Activated naive CD4-positive, alpha-beta T cell treated with Interleukin-2 at 50 U/mL for 16 hours (primary cell): ENCODE measurements around the gene INHBA.

Experiments used
- DNase-seq: peaks from one replicate; pipeline ENCODE4 v3.0.0-alpha.2; 2020

INHBA gene

DNA sequence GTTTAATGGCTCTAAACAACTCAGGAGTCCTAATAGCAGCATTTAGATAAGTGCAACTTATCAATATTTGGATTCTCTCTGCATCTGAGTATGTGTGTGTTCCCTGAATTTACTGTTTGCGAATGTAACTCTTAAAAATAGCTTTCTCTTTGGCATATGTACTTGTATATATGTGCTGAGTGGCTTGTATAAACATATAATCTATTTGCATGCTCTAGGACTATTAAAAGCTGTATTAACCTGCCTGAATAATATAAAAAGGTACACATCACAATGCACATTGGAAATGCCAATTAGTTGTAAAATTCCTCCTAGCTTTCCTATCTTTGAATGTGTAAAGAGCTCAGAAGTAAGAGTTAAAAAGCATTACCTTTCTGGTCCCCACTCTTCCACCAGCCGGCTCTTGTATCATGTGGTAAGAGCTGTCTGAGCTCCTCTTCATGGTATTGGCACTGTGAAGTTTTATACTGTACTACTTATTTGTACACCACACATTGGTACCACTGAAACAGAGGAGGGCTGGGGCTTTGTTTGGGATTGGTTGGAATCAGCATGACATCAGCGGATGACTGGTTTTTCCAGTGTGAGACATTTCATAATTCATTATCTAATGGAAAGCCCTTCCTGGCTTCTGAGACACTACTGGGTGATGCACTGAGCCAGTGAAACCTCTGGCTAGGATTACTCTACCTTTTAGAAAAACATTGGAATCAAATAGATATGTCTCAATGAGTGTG, at the start of gene INHBA:
Gene INHBA, minus strand, starts transcription at position 456 of the 737 bp plus-strand sequence. CDS start 2,716 bp downstream, outside the sequence.
- DNase-seq = no peak

DNA sequence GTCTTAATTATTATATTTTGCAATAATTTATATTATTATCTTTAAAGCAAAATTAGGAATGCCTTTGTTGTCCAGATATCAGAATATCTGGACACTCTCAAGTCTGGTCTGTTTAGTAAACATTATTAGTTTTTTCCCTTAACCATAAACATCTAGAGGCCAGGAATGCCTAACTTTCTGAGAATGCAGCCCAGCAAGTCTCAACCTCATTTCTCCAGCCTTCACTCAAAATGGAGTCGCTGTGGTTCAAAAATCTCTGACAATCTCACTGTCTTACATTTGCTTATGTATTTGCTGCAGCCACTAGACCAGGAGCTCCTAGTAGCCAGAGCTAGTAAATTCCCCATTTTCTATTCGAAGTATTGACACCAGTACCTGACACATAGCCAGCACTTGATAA, 49.7 kb upstream of the INHBA start:
- no peak for DNase-seq

DNA sequence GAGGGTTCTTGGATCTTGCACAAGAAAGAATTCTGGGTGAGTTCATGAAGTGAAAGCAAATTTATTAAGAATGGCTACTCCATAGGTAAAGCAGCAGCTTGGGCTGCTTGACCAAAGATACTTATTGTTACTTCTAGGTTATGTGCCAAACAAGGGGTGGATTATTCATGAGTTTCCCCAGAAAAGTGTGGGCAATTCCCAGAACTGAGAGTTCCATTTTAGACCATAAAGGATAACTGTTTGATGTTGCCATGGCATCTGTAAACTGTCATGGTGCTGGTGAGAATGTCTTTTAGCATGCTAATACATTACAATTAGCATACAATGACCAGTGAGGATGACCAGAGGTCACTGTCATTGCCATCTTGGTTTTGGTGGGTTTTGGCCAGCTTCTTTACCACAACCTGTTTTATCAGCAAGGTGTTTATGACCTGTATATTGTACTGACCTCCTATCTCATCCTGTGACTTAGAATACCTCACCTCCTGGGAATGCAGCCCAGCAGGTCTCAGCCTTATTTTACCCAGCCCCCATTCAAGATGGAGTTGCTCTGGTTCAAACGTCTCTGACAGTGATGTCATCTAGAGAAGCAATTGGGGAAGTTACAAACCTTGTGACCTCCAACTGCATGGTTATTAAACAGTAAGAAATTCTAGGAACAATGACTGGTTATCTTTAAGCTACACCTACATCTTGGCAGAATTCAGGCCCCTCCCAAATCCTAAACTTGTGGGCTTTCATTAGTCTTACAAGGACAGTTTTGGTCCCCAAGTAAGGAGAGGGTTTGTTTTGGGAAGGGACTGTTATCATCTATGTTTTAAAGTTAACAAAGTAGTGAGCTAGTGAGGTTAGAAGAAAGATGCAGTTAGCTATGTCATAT, 48.0 kb upstream of the INHBA start:
- DNase-seq = no peak

DNA sequence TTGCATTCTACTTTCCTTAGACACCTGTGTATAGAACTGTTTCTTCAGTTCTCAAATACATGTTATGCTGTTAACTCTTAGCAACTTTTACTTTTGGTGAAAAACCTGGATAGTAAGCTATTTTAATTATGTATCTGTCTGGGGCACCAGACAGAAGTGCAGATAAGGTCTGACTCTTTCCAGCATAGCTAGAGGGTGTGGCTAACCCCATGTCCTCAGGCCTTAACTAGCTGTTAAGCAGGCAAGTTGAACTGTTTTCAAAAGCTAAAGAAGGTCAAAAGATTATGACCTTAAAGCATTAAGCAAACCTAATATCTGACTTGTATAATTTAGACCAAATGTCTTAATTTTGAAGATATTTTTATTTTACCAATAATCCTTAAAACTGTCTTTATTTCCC, 45.1 kb upstream of the INHBA start:
- DNase-seq = no peak

DNA sequence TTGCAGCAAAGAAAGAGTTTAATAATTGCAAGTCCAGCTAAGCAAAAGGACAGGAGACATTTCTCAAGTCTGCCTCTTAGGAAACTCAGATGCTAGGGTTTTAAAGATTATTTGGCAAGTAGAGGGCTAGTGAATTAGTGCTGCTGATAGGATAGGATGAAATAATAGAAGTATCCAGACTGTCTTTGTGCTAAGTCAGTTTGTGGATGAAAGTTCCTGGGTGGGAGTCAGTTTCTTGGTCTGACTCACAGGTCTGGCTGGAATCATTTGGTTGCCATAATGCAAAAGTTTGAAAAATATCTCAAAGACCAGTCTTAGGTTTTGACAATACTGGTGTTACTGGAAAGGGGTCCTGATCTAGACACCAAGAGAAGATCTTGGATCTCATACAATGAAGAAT, 42.6 kb upstream of the INHBA start:
- no peak for DNase-seq

DNA sequence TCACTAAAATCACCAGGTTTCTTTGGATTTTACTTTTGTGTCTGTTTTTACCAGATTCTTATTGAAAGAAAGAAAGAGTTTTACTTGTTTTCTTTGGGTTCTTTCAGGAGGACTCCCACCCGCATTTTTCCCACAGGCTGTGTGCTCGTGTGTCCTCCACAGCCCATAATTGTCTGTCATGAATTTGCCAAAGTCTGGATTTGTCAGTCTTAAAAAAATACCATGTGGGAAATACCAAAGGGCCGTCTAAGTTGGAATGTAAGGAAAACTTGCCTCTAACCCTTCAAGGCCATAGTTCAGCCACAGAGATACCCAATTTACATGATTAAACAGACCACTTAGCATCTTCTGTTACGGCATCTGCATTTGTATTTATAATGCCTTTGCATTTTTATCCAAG, 41.3 kb upstream of the INHBA start:
- DNase-seq = no peak

DNA sequence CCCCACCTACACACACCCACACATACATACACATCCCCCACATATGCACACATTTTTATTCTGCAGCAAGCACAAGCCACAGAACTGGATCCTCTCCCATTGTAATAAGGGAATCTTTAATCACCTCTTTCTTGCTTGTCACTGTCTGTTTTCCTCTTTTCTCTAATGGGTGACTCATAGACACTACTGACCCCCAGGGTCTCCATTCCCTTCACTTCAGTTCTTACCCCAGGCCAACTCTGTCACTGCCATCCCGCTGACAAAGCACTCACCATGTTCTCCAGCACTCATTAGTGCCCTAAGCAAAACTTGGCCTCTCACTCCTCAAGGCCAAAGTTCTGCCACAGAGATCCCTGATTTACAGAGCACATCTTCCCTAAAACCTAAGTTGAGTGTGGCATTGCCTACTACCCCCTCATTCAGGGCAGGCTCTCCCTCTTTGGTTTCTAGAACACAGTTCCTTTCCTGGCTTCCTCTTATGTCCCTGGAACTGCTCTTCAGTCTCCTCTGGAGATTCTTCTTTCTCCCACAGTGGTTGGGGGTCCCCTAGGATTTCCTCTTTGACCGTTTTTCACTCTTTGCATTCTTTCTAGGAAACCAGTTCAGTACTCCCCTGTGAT, 39.6 kb upstream of the INHBA start:
- DNase-seq = no peak

DNA sequence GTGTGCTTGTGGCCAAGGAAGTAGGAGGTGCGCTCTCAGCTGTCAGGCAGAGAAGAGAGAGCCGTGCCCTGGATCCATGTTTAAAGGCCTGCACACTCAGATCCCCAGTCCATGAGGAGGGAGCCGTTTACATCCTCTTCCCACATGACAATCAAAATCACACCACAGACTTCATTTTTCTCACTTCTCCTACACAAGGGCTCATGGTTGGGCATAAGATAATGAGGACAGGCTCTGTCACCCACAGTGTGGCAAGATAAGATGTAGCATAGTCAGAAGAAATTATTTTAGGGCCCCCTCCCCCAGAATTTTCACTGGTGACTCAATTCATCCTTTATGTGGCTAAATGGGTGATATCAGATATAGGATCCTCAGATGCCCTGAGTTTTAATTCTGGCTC, 35.9 kb upstream of the INHBA start:
- DNase-seq = no peak

DNA sequence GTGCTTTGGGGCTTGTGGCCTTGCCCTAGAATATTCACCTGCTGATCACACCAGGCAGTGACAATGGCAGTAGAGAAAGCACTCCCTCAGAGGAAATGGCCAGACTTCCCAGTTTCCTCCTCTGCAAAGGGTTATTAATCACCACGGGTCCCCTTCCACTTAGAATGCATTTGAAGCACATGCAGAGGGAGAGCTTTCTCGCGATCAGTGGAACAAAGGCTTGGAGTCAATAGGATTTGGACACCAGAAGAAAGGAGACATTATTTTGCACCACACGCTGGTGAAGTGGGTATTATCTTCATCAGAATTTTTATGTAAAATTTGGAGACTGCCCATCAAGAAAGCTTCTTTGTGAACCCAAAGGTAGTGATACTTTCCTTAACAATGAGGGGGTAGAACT, 35.4 kb upstream of the INHBA start:
- no peak for DNase-seq

DNA sequence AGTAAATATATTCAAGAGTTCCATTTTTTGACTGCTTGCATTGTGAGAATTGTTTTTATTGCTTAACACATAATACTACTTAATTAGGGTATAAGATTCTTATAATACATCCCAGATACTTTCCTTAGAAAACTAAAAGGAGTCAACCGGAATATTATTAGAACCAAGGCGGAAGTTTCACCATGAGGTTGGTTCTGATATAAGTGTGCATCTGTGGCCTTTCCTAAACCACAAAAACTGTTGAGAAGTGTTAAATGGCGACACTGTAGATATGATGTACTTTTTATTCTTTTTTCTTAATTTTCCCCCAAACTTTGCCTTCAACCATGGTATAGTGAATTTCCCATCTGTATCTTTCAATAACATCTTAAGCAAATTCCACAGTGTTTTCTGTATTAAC, 32.3 kb upstream of the INHBA start:
- DNase-seq = no peak

DNA sequence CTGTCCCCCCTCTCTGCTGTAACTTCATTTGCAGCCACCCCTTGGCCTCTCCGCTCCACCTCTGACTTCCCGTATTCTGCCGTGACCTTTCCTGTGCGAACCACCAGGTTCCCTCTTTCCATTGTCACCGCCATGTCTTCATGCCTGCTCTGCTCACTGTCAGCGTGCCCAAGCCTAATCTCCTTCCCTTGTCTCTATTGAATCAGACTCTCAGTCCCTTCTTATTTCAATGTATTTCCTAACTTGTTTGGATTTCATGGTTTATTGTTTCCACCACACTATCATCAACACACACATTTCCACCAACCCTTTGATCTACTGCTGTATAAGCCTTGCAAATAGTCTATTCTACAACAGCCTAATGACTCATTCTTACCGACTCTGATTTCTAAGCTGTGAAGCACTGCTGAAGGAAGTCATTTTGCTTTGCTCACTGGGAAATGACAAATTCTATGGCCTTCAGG, 30.0 kb upstream of the INHBA start:
- DNase-seq = no peak

DNA sequence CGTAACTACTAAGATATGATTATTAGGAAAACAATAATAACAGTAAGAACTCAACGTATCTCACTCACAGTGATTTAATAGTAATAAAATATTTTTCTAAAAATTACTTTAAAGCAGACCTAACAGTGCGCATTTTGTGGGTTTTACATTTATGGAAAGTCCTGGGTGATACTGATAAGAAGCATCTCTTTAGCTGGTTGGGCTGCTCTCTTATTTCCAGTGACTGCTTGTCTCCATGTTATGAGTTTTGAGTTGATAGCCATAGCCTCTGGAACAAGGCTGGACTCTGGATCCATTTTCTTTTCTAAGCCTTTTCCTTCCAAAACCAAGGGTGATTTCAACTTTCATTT, 29.5 kb upstream of the INHBA start:
- DNase-seq = no peak

DNA sequence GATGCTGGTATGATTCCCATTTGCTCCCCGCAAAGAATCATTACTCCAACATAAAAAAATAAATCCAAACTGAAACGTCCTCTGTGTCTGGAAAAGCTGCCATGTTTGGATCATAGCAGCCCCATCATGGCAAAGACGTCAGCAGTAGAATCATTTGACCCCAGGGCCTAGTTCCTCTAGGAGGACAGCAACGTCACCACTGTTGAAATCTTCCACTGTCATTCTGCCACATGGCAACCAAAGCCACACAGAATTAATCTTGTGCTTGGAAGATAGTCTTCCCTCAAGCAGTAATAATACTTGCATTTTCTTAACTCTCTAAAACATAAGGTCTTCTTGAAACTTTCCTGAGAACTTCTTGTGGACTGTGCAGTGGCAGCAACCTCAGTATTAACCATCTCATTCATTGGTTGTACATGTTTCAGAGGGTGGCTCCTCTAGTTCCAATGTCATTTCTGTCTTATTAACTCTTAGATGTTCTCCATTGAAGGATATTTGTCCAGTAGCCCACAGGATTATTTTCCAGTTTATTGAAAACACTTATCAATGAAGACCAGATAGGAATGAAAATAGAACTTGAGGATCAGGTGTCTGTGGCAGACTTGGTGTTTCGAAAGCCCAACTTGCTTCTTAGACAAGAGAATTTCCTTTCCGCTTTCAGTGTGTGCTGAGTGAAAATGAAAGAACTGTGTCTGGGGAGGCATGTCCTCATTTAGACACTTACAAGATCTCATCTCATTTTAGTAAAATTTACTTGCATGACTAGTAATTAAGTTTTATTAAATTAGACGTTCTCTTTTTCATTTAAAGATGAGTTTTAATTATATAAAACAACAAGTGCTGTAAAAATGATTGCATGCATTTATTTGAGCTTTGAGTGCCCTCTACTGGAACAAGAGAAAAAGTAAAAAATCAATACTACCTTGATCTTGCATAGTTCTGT, 28.9 kb upstream of the INHBA start:
- no peak for DNase-seq

DNA sequence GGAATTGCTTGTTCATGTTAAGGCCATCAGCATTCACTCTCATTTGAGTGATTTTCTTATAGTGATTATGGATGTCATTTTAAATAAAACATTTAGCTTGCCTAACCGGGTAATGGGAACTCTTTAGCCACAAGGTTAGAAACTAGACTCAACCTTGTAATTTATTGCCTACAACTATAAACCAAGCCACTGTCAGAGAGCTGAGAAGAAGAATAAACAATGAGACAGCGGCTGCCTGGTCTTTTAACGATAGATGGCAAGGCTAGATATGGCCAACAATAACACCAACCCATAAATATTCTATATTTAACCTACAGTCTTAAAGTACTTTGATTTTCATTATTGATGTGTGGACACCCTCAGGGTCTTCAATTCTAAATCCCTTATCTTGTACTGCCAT, 27.8 kb upstream of the INHBA start:
- no peak for DNase-seq

DNA sequence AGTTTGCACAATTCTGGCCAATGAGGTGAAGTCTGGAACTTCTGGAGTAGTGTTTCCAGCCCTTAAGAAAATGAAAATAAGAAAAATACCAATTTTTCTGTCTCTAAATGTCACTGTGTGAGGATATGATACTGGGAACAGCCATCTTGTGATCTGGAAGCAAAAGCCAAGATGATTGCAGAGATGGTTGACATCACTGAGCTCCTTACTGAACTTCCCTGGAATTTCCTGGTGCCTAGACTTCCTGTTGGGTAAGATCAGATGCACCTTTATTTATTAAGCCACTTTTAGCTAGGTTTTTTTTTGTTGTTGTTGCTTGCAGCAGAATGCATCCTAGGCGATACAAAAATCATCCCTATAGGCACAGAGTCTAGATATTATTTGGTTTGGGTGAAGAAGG, 27.3 kb upstream of the INHBA start:
- no peak for DNase-seq

DNA sequence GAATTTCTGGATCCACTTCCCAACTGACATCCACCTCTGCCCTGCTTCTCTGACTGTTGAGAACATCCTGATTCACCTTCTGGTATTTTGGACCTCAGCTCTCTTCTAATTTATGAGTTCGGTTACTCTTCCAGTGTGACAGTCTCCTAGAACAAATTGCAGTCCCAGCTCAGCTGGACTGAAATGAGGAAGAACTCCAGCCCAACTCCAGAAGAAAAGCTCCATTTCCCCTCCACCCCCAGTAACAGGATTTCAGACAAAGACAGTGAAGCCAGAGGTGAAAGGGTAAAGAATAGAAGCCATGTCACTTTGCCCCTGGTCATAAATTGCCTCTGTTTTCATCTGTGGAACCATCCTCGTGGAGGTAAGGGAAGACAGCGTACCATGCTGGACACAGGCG, 26.2 kb upstream of the INHBA start:
- no peak for DNase-seq

DNA sequence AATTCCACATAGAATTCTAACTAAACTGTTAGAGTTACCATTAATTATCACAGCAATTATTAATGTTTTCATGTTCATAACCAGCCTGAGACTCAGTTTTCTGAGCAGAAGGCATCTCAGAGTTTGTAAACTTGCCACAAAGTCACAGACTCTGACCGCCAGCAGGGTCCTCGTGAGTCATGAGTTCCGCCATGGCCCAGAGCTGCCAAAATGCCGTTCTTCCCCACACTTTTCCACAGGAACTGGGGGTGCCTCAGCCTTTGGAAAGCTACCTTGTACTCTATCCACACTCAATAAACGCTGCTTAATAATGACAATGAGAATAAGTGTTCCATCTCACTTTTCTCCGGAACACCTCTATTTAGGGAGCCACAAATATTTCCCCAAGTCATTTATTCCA, 22.1 kb upstream of the INHBA start:
- DNase-seq = no peak

DNA sequence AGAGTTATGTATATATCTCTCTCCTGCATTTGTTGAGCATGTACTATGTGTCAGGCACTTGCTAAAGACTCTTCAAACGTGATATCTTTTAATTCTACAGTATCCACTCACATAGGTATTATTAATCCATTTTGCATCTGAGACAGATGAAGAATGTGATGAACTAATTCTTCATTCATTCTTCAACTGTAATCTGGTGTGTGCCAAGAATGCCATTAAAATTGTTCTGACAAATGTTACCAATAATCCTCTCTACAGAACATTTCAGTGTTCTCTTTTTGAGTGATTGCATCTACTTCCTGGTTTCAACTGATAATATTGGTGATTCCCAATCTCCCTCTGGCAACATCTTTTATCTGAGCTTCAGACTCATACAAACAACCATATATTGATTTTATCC, 18.0 kb upstream of the INHBA start:
- no peak for DNase-seq

DNA sequence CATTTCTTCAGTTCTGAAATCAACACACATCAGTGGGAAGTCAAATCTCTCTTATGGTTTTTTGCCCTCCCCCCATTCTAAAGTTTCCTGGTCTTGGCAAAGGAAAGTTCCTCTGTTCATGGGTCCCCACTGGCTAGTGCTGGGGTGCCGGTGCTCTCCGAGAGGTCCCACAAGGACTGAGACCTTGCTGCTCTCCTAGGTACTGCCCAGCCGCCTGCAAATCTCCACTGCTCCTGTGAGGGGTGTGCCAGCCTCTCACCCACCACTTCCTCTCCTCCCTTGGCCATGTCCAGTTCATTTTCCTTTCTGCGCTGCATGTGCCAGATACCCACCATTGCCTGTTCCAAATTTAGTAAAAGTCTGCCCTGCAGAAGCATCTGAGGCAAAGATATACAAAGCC, 17.2 kb upstream of the INHBA start:
- no peak for DNase-seq

DNA sequence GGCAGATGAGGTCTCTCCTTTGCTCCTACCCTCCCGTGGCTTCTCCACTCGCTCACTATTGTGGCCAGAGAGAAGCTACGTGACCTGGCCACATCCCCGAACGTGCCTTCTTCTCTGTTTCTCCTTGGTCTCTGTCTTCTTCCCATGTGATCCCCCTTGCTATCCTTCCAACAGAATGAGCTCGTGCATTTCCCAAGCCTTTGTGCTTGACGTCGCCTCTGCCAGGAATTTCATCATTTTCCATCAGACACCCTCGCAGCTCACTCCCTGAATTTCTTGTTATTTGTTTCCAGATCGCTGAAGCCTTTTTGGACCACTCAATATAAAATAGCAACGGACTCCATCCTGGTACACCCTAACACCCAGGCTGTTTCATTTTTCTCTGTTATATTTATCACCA, 13.8 kb upstream of the INHBA start:
- DNase-seq = no peak

DNA sequence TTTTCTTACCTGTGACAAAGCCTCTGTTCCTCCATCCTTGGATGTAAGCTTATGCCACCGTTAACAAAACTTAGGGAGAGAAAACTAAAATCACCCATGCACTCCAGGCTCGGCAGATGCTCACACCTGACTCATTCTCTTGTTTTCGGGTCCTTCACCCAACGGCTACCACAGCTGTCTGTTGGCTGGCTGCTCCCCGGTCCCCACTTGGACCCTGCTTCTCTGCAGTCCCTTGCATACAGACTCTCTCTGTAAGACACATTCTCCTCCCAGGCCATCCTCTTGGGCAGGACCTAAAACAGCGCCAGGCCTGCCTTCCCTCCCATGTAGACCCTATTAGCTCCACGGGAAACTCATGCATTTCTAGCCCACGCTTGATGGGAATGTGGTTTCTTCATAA, 12.1 kb upstream of the INHBA start:
- DNase-seq = no peak

DNA sequence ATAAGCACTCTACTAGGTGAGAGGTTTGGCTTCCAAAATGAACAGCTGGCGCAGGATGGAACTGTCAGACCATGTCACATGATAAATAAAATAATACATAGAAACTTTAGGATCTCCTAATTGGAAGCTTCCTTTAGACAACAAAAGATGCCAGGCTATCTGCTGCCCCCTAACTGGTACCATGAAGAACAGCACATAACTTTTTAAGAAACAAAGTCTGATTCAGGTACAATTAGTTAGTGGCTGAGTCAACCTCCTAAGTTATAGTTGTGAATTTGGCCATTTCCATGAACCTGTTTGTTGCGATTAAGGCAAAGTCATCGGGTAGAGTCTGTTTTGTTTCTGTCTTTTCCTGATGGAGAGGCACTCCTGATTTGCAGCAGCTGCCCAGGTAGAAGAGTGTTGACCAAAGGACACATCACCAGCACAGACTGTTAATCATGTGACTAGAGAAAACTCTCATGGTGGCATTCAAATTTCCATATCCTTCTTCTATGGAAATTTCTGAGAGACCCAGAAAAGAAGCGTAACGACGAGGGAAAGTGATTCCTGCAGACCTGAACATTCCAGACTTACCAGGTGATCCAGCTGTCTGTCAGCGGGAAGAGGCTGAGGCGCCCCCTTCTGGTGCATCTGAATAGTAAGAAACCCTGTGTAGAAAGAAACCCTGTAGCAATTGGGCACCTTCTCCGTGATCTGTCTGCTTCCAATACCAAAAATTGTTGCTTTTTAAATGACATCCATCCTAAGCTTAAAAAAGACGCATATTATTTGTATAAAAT, 8.6 kb upstream of the INHBA start:
- no peak for DNase-seq
